AG08396 (cell line): ENCODE results near the gene SCD5.

Experiments
- DNase-seq: peaks from one replicate; pipeline ENCODE4 v3.0.0; 2012; ENCODE audit warnings: low spot score, mixed read lengths

Gene SCD5

DNA sequence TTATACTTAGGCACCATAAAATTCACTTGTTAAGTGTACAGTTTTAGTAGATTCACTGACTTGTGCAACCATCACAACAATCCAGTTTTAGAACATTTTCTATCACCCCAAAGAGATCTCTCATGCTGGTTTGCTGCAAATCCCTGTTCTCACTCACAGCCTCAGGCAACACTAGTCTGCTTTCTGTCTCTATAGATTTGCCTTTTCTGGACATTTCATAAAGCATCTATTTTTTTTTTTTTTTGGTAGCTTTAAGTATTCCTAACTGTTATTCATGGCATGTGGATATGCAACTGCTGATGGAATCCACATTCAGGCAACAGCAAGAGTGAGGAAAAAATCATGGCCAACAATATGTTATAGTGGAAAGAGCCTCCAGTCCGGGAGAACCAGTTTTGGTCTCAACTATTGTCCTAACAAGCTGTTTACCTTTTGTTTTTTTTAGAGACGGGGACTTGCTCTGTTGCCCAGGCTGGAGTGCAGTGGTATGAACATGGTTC, 209.8 kb downstream of the SCD5 start:
- no peak for DNase-seq

- DNase-seq, result no peak
Measured at GRCh38 chr4:82587826-82588540, 210.6 kb downstream of the SCD5 start.

DNA sequence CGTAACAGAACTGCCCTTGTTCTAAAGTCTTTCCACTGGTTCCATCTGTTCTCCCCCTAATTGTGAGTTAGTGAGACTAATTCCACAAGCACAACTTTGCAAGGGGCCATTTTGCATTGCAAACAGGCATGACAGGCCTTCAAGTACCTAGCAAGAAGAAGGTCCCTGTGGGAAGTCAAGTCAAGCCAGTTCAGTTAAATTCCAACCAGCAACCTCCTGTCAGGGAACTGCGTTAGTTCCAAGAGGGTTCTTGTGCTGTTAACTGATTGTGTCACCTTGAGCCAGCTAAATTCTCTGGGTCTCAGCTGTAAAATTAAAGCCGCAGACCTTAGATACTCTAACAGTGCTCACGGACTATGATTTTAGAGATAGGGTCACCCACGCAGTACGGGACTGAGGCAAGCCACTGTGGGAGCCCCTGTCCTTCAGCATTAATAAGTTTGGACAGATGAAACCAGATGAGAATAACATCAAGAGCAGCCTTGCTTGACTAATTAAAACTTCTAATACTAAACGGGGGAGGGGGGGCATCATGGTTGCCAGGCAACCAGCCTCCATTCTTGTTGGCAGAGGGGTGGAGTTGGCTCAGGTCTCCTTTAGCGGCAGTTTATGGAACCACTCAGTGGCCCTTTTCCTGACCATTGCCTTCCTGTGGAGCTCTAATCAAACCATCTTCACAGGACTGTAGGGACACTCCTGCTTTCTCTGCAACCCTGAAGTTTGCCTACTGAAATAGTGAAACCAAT, 212.7 kb downstream of the SCD5 start:
- no peak for DNase-seq

DNA sequence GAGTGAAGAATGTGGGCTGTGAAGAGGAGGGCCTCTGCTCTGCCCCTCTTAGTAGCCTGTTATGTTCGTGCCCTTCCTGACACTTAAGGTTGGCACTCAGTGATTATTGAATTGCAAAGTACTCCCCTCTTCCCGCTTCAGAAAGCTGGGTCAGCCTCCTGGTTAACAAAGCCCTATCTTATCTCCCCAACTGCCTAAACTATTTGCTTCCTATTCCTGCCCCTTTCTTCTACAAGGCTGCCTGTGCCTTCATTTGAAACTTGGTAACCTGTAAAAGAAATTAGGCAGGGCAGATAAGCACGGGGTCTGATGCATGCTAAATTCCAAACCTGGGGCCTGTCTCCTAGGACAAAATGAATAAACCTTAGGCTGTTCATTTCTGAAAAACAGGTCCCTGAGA, 213.7 kb downstream of the SCD5 start:
- DNase-seq, result no peak

GRCh38 chr4:82583897-82584587, 214.6 kb downstream of the SCD5 start:
- DNase-seq, result no peak

GRCh38 chr4:82579932-82580331, 218.7 kb downstream of the SCD5 start:
- no peak for DNase-seq
